Colonic mucosa (tissue), 4 donors: ENCODE measurements around the gene ACP7. TPM values are rescaled to one million over a fixed set of nuclear protein-coding genes. Genes with fewer than 3 reads are reported as not detected.

Source experiments
- DNase-seq: peaks from one replicate; pipeline ENCODE4 v3.0.0-alpha.2; 2020
- H3K27ac ChIP-seq: fragments of 200-600 bp; one replicate; pipeline ENCODE4 v1.8.0; 2021
- H3K27me3 ChIP-seq: fragments of 200-600 bp; one replicate; pipeline ENCODE4 v1.8.0; 2021
- H3K36me3 ChIP-seq: fragments of 200-600 bp; one replicate; pipeline ENCODE4 v1.8.0; 2021
- H3K4me1 ChIP-seq: fragments of 200-600 bp; one replicate; pipeline ENCODE4 v1.8.0; 2021; ENCODE audit warnings: mild to moderate bottlenecking
- H3K4me3 ChIP-seq: fragments of 200-600 bp; one replicate; pipeline ENCODE4 v1.8.0; 2021
- H3K9ac ChIP-seq, 2 donors: one replicate each; pipeline ENCODE4 v1.7.0; 2013; ENCODE audit warnings: control low read depth in 2 of 2, low read depth in 2 of 2, low read length in 2 of 2
- H3K9me3 ChIP-seq: fragments of 200-600 bp; one replicate; pipeline ENCODE4 v1.8.0; 2021
- intact Hi-C: fragments of 100-400 bp; cut with DNase I; formaldehyde crosslinking; loops from one replicate; pipeline ENCODE4 v1.14.1; 2022
- total RNA-seq, 2 donors: library from RNA; stranded (reverse); fragmentation: NEBNext Ultra II Directional in 1 of 2; extraction: Animal tissue kit (Norgen Biotek cat#: 25700) in 1 of 2; gene quantifications; one replicate each; pipeline ENCODE4 v1.2.1, GENCODE V29; 2021
- TF ChIP-seq, protein P1 (sequence below): fragments of 200-600 bp; IDR thresholded peaks from one replicate; pipeline ENCODE4 v1.8.0; 2022; ENCODE audit warnings: antibody characterized with exemption, mild to moderate bottlenecking
- donor health status: healthy.
- donor health status: DM: no; HTN: no; CAD: no.
- donor health status: DM: no; HTN: no; CAD: no.

ACP7 gene
- total RNA-seq, 2 donors from 2014 or later, result not detected

DNA sequence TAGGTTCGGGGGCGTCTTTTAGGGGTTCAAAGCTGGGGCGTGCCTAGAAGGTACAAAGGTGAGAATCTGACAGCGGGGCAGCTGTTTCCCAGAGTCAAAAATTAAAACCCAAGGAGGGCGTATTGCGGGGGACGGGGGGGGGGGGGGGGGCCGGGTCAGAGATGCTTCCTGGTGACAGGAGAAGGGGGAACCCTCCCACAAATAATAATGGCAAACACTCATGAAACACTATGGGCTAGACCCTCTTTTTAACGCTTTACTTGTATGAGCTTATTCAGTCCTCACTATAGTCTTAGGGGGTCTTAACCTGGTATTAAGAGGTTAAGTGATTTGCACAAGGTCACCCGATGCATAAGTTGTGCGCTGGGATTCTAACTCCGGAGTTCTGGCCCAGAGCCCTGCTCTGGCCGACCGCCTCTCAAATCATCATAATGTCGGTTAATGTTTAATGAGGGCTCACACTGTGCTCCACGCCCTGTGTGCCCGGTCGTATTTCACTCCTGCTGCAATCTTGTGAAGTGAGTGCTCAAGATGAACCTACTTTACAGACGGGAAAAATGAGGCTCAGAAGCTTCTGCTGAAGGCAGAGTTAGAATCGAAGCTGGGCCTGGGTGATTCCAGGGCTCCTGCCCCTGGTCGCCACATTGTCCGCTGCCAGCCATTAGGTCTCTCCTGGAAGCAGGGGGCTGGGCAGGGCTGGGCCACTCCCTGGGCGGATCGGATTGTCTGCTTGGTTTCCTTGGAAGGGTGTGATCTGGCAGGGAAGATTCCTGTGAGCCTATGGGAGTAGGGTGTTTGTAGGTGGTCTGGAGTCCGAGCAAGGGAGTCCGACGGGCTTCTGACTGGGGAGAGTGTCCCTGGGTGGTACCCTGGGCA lies 42.4 kb downstream of the ACP7 start:
- H3K9ac ChIP-seq, result peak overlapping the region; percentile 72 to 90
- no peaks in the 10 kb centered on the region for H3K36me3 ChIP-seq
- H3K27ac ChIP-seq, result peak overlapping the region; percentile 92
- peak overlapping the region; percentile 79 for H3K4me3 ChIP-seq
- peaks cover 15% of the 10 kb centered on the region for H3K4me1 ChIP-seq
- TF ChIP-seq, protein P1, sequence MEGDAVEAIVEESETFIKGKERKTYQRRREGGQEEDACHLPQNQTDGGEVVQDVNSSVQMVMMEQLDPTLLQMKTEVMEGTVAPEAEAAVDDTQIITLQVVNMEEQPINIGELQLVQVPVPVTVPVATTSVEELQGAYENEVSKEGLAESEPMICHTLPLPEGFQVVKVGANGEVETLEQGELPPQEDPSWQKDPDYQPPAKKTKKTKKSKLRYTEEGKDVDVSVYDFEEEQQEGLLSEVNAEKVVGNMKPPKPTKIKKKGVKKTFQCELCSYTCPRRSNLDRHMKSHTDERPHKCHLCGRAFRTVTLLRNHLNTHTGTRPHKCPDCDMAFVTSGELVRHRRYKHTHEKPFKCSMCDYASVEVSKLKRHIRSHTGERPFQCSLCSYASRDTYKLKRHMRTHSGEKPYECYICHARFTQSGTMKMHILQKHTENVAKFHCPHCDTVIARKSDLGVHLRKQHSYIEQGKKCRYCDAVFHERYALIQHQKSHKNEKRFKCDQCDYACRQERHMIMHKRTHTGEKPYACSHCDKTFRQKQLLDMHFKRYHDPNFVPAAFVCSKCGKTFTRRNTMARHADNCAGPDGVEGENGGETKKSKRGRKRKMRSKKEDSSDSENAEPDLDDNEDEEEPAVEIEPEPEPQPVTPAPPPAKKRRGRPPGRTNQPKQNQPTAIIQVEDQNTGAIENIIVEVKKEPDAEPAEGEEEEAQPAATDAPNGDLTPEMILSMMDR, result no peak
- H3K9me3 ChIP-seq, result no peaks in the 10 kb centered on the region
- H3K27me3 ChIP-seq, result no peaks in the 10 kb centered on the region
- peak; percentile 84 for DNase-seq
- intact Hi-C loops, result no loop called here

DNA sequence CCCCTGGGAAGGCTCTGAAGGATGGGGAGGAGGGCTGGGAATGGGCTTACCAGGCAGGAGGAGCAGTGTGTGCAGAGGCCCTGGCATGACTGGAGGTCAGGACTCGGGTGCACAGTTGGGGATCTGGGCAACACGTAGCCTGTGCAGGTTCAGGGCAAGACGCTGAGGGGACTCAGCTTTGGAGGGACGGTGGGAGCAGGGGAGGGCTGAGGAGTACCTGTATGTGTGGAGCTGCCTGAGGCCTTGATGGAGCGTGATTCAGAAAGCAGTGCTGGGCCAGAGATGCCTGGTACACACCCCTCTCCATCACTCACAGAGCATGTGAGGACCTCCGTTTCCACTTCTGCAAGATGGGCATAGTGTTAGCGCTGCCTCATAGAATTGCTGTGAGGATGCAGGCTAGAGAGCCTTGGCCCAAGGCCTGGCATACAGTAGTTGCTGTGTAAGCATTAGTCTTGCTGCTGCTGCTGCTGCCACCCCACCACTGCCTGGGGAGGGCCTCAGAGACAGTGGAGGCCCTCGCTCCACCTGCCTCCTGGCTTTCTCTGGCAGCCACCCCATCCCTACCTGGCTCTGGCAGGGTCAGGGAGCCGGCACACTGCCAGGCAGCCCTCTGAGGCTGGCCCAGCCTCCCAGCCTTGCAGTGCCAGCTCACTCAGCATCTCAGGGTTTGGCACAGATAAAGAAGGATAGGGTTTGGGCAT lies 43.8 kb downstream of the ACP7 start:
- TF ChIP-seq, protein P1, result no peak
- peaks cover 23% of the 10 kb centered on the region for H3K4me1 ChIP-seq
- peak overlapping the region; percentile 79 for H3K4me3 ChIP-seq
- peak overlapping the region; percentile 67 to 72 for H3K9ac ChIP-seq
- H3K9me3 ChIP-seq, result no peaks in the 10 kb centered on the region
- no peaks in the 10 kb centered on the region for H3K36me3 ChIP-seq
- peak; percentile 60 for DNase-seq
- H3K27me3 ChIP-seq, result no peaks in the 10 kb centered on the region
- intact Hi-C loops, result no loop called here
- peak overlapping the region; percentile 92 for H3K27ac ChIP-seq

DNA sequence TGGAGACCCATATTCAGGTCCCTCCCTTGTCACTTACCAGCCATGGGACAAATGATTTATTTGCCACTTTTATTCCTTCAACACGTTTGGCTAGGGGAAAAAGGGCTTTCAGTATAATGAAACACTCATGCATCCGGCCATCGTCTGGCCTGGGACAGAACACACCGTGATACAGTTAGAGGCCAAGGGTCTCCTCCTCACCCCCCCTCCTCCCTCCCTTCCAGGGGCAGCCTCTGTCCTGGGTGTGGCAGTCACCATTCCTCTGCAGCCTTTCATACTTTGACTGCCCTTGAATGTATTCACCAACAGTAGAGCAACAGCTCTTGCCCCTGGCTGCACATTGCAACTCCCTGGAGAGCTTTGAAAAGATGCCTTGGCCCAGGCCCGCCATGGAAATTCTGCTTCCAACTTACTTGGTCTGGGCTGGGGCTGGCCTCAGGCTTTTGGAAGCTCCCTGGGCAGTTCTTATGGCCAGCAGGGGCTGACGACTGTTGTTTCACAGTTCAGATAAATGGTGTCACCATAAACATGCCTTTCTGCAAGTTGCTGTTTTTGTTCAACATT lies 44.4 kb downstream of the ACP7 start:
- TF ChIP-seq, protein P1, result no peak
- Histone ChIP-seq H3K36me3 (no peaks in the 10 kb centered on the region), H3K9ac (peak overlapping the region in 1 of 2 donors; percentile 72), H3K9me3 (no peaks in the 10 kb centered on the region), H3K27ac (peak overlapping the region; percentile 92), H3K4me3 (no peak overlapping the region), H3K4me1 (peaks cover 29% of the 10 kb centered on the region), H3K27me3 (no peaks in the 10 kb centered on the region)
- peak; percentile 53 for DNase-seq
- intact Hi-C loops, result no loop called here

DNA sequence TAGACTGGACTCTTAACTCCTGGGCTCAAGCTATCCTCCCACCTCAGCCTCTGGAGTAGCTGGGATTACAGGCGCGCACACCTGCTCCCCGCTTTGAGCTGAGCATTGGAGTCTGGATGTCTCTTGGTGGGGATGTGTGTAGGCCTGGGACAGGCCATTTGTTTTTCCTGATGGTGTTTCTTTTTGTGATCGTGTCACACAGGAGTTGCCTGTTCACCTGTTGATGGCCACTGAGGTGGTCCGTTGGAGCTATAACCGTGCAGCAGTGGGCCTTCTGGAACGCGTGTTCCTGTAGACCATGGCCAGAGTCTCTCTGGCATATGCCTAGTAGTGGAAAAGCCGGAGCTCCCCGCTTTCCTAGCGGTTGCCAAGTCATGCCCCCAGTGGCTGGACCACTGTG lies 44.9 kb downstream of the ACP7 start:
- H3K4me3 ChIP-seq, result no peak overlapping the region
- no peaks in the 10 kb centered on the region for H3K27me3 ChIP-seq
- TF ChIP-seq, protein P1, result no peak
- H3K27ac ChIP-seq, result no peak overlapping the region
- no peaks in the 10 kb centered on the region for H3K36me3 ChIP-seq
- peaks cover 29% of the 10 kb centered on the region for H3K4me1 ChIP-seq
- no peak for DNase-seq
- intact Hi-C loops, result no loop called here
- no peak overlapping the region for H3K9ac ChIP-seq
- H3K9me3 ChIP-seq, result no peaks in the 10 kb centered on the region
